ENCODE results near the gene XPNPEP2.
A peak's percentile ranks its signal among the peaks of the same experiment; 100 is the strongest.

XPNPEP2 gene

DNA sequence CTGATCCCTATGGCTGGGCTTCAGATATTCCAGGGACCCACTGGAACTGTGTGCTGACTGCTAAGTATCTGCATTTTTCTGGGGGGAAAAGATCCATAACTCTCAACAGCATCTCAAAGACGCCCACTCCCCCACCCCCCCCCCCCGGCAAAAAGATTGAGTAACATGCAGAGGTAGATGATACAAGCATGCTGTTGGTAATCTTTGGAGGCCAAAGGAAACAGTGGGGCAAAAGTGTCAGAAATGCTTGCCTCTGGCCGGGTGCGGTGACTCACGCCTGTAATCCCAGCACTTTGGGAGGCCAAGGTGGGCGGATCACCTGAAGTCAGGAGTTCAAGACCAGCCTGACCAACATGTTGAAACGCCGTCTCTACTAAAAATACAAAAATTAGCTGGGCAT lies 12.2 kb downstream of the XPNPEP2 start:
- no peak for DNase-seq

DNA sequence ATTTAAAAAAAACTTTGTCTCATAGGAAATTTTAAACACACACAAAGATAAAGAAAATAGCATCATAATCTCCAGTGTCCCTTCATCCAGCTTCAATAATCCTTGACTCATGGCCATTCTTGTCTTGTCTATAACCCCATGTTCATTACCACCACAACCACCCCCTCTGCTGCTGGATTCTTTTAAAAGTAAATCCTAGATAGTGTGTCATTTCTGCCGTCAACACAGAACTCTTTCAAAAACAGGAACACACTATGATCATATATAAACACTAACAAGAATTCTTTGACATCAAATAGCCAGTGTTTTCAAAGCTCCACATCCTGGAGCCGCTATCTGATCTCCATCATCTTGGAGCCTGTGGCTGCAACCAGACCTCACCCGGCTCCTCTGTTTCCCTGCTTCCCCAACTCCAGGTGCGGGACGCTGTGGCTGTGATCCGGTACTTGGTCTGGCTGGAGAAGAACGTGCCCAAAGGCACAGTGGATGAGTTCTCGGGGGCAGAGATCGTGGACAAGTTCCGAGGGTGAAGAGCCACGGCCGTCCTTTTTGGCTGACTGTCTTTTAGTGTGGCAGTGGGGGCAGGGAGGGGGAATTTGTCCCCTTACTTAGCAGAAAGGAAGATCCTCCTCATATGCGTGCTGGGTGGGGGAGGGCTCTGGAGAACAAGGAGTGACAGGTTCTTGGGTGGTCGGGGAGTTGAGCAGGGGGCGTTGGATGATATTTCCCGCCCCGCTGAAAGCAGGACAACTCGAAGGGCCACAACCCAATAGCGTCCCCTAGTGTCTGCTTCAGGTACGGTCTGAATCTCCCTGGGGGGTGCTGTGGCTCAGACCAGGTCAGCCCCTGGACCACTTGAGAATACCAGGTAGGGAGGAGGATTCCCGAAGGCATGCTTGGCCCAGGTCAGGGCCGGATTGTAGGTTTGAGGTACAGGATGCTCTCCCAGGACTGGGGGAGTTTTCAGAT lies 15.6 kb downstream of the XPNPEP2 start:
- DNase-seq, result no peak

DNA sequence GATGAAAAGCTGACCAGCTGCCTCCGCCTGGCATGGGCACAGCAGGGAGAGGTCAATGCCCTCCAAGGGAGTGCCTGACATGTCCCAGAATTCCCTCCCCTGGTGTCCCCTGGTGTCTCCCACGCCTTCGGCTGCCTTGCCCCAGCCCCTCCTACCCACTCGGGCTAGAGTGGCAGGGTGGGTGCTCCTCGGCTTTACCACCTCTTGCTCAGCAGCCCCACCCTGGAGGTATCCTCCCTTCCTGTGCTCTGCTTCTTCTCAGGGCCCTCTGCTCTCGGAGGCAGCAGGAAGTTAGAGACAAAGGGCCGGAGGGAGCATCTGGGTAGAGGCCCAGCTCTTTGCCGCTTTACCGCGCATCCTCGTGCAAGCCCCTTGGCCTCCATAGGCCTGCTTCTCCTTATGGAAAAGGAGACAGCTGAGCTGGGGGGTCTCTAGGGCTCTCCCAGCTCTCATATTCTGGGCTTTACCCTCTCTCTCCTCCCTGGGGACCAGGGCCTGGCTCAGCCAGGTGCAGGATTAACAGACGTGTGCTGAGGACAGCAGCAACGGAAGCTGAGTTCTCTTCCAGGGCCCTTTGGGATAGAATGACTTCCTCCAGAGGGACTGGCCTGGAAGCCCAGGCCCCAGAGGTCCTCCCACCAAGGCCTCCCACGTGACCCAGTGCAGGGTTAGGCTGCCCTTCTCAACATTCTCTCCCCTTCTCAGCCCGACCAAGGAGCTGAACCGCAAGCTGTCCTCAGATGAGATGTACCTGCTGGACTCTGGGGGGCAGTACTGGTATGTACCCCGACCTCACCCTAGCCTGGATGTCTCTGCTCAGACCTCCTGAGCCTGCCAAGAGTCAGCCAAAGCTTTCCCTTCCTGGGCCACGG lies 17.2 kb downstream of the XPNPEP2 start:
- peak in 1 of 2 donors; percentile 36 for DNase-seq

DNA sequence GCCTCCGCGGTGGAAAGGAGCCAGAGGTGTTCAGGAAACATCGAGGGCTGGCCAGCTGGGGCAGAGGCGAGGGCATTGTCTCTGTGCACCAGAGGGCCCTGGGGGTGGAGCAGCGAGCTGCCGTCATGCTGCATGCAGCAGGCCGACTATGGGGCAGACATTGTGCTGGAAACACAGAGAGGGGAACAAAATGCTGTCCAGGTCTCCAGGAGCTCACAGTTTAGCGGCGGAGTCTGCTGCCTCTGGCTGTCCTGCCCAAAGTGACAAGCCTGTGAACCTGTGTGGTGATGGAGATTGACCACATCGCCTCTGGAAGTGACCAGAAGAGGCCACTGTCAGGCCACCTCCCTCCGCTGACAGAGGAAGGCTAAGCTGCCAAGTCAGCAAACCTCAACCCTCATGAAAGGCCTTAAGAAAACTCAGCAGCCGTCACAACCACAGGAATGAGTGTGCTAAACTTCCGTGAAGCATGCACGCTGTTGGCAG lies 20.8 kb downstream of the XPNPEP2 start:
- DNase-seq, result peak; percentile 64 to 69

DNA sequence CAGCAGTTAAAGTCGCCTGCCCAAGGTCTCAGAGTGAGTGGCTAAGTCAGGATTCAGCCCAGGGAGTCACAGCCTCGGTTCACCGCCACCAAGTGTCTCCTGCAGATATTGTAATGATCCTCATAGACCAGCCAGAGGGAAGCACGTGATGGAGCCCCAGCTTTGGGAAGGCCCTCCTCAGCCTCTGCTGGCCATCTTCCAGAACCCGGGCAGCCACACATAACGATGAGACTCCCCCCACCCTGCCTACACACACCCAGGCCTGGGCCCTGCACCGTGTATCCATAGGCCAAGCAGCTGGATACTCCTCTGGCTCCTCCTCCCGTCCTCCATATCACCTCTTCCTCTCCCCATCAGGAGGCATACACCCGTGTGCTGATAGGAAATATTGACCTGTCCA lies 21.4 kb downstream of the XPNPEP2 start:
- no peak for DNase-seq

DNA sequence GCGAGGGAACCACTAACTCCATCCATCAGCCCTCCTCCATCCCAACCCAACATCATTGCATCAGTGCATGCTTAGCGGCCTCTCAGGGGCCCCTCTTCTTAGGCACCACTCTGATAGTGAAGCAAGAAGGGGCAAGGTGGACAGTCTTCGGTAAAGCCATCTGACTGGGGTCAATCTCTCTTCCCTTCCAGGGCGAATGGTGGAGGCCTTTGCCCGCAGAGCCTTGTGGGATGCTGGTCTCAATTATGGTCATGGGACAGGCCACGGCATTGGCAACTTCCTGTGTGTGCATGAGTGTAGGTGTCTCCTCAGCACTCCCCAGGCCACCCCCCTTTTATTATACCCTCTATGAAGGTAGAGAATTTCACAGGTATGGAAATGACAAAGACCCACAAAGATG lies 22.2 kb downstream of the XPNPEP2 start:
- no peak for DNase-seq

DNA sequence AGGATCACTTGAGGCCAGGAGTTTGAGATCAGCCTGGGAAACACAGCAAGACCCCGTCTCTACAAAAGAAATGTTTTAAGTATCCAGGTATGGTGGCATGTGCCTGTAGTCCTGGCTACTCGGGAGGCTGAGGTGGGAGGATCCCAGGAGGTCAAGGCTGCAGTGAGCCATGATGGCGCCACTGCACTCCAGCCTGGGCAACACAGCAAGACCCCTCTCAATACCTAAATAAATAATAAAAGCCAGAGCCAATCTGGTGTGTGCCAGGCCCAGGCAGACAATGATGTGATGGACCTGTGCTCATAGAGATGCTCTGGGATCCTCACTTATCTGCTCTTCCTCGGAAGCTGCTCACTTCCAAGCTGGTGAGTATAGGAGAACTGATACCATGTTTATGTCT lies 22.8 kb downstream of the XPNPEP2 start:
- DNase-seq, result no peak

DNA sequence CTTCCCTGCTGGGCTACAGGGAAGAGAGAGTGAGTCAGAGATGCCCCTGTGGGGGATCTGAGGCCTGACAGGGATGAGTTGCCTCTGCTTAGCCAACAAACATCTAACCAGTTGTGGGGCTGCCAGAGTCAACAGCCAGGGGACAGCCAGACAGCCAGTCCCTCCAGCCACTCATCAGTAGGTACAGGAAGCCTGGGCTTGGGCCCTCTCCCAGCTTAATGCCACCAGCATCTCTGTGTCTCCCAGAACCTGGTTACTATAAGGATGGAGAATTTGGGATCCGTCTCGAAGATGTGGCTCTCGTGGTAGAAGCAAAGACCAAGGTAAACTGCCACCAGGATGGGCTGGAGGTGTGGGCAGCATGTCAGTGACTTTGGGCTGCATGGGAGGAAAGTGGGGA lies 23.7 kb downstream of the XPNPEP2 start:
- no peak for DNase-seq

DNA sequence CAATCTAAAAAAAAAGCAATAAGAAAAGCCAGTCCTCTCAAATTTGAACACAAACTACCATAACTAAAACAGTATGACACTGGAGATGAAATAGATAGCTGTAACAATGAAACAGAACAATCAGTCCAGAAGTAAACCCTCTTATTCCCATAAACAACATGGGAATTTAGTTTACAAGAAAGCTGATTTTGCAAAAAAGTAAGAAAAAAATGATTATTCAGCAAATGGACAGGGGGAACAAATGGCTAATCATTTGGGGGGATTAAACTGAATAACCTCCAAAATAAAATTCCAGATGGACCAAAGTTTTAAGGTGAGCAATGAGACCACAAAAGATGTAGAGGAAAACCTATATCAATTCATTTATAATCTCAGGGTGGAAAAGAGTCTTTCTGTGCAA lies 24.9 kb downstream of the XPNPEP2 start:
- no peak for DNase-seq

DNA sequence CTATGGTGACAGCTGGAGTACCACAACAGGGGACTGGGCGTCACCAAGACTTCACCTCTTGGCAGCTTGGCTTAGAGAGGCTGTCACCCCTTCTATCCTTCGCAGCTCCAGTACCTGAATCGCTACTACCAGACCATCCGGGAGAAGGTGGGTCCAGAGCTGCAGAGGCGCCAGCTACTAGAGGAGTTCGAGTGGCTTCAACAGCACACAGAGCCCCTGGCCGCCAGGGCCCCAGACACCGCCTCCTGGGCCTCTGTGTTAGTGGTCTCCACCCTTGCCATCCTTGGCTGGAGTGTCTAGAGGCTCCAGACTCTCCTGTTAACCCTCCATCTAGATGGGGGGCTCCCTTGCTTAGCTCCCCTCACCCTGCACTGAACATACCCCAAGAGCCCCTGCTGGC lies 29.4 kb downstream of the XPNPEP2 start:
- no peak for DNase-seq

DNA sequence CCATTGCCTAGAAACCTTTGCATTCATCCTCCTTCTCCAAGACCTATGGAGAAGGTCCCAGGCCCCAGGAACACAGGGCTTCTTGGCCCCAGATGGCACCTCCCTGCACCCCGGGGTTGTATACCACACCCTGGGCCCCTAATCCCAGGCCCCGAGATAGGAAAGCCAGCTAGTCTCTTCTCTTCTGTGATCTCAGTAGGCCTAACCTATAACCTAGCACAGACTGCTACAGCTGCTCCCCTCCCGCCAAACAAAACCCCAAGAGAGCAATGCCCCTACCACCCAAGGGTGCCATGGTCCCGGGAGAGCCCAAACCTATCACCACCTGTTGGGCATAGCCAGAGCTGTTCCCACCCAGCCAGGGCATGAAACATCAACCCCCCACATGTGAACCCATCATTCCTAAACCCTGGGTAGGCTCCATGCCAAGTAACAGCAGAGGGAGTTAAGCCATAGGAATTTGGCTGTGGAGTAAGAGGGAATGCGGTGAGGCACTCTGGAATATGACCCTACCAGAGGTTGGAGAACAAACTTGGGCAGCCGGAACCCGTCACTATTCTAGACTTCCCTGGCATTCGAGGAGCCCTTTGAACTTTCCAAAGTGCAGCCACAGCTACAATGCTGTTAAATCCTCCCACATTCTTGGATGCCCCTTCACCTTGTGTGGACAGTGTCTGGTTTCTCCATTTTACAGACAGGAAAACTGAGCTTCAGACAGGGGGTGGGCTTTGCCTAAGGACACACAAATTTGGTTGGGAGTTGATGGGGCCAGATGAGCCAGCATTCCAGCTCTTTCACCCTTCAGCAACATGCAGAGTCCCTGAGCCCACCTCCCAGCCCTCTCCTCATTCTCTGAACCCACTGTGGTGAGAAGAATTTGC lies 30.0 kb downstream of the XPNPEP2 start:
- DNase-seq, result no peak

DNA sequence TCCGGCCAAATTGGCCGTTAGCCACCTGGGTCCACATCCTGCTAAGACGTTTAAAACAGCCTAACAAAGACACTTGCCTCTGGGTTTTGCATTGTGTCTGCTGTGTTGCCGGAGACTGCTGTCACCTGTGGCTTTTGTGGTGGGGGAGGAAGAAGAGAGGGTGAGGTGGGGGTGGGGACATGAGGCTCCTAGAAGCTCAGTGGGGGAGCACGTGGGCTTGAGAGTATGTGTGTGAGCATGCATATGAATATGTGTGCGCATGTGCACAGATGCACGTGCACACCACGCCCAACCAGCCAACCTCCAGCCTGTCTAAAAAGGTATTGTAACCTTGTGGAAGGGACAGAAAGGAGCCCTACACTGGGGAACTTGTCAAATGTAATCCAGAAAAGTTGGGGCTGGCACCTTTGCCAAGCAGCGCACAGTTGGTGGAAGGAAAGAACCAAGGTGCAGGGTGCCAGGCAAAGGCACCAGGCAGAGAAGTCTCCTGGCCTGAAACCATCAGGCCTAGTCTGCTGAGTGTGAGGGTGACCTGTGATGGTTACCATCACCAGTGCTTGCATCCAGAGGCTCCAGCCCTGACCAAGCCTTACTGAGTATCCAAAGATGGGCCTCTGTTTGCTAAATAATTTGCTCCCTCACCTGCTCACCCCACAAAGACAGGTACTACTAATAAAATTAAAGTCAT lies 30.8 kb downstream of the XPNPEP2 start:
- peak; percentile 82 to 88 for DNase-seq

DNA sequence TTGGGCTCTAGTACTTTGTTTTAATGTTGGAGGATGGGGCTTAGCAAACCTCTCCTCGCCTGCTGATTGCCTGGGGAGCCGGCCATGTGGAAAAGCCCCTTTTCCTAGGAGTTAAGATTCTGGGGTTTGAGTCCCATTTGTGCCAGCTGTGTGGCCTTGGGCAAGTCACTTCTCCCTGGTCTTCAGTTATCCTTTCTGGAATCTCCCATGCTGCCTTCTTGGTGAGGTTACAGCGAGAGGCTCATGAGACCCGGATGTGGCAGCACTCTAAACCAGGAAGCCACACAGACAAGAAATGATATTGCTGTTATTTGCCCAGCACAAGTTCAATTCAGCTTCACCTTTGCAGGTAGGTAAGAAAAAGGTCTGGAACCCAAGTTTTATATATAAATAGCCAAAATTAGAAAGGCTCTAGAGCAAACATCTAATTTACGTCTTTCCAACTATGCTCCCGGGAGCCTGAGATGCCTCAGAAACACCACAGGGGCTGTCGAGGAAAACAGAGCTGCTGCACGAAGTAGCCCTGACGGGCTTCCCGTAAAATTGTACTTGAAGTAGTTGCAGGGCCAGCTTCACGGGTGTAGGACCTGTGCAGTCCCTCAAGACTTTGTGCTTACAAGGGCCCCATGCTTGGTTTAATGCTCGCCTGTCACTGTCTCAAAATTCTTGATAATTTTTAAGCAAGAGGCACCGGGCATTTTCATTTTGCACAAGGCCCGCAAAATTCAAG lies 32.7 kb downstream of the XPNPEP2 start:
- peak; percentile 44 to 49 for DNase-seq

DNA sequence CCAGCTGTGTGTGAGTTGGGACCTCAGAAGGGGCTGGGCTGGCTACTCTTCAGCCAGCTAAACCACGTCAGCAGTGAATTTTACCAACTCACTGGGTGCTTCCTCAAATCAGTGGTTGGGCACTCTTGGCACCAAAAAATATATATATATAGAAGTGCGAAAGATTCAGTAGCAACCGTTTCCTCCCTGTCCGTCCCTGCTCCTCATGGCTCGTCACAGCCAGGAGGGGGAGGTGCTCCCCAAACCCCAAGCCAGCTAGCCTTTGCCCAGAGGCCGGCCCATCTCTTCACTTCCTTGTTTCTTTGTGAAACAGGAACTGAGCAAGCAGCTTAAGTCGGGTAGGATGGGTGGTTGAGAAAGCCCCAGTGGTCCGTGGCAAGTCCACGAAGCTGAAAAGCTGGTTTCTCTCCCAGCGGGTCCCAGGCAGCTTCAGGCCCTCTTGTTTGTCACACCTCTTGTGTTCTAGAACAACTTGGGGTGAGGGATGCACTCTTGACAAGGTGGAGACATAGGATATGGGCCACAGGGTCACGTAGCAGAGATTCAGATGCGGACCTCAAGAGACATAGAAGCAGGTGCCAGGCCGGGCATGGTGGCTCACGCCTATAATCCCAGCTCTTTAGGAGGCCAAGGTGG lies 34.1 kb downstream of the XPNPEP2 start:
- DNase-seq, result peak; percentile 56 to 92

DNA sequence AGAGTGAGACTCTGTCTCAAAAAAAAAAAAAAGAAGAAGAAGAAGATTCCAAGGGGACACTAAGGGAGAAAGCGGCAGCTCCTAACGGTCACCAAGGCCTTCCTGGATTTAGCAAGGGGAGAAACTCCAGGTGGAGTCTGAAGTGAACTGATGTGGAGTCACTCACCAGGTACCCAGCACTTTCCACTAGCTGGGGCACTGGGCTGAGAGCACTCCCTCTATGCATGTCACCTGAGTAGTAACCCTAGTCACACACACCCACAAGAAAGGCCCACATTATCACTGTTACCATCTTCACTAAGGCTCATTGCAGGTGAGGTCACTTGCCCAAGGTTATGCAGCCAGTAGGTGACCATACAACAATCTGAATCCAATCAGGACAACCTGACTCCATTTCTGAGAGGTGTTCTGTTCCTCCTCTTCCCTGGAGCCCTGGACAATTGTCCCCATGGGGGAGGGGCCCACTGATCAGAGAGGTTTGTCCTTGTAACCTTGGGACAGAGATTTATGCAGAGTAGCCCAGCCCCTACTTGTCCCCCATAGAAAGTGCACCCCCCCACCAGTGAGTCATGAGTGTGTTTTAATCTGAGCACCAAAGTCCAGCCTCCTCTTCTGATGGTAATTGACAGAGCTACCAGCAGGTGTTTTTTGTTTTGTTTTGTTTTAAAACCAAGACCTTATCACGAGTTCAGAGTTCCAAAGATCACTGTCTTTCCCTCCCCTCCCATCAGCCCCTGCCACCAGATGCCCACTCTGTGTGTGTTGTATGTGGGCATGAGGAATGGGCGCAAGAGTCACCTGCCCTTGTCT lies 35.1 kb downstream of the XPNPEP2 start:
- peak in 1 of 2 donors; percentile 31 for DNase-seq

DNA sequence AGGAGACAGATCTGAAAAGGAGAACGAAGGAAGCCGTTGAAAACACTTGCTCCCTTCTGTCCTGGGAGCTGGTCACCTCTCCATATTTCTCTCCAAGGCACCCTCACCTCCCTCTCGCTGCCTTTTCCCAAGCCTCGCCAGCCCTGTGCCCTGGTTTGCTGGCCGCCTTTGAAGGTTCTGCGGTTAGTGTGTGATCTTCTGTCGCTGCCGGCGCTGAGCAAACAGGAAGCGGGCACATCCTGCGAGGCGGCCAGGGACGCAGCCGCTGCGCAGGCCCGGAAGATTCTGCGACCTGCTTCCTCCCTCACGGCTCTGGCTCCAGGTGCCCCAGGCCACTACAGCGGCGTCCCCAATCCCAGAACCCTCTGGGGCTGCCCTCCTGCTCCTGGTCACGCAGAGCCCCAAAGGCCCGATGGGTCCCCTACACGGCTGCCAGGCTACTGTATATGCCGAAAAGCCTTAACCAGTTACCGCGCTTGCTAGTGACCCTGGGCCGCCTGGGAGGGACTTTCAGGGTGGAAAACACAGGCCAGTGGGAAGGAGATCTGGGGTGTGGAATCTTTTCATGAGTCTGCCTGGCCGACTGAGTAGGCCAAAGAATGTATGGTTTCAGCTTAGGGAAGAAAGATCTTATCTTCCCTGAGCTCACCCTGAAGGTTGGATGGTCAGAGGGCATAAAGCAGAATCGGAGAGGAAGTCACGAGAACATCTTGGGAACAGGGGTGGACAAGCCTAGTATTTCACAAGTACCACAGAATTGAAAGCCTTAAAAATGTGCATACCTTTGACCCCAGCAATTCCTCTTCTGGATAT lies 38.6 kb downstream of the XPNPEP2 start:
- peak; percentile 74 to 84 for DNase-seq

DNA sequence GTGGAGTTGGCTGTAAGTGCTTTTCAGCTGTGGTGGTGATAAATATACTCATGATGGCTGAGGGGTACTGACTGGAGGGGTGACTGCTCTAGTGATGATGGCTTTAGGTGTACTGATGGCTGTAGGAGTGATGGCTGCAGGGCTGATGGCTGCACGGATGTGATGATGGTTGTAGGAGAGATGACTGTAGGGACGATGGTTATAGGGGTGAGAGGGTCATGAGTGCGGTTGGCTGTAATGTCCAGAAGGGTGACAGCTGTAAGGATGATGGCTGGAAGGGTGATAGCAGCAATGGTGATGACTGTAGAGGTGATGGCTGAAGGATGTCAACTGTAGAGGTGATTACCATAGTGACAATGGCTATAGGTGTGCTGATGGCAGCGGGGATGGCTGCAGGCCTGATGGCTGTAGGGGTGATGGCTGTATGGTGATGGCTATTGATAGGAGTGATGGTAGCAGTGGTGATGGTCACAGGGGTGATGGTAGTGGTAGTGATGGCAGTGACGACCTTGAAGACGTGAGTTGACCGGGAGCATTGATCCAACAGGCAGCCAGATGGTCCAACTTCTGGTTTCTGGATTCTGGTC lies 40.4 kb downstream of the XPNPEP2 start:
- no peak for DNase-seq

DNA sequence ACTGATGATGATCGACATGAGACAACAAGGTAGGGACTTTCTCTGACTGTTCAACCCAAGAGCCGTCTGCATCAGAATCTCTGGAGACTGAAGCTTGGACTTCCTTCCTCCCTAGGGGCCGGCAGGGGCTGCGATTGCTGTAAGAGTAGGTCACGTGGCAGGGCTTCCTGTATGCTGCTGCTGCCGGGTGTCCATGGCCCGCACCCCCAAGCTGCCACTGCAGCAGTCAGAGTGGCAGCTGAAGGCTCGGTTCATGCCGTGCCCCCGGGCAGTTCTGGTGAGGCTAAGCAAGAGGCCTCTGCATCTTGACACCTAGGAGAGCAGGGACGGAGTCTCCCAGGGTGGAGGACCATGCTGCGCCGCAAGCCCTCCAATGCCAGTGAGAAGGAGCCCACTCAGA lies 41.0 kb downstream of the XPNPEP2 start, which contains the start of gene SASH3:
TSS of gene SASH3 (plus strand) at position 203 of the 400 bp plus-strand sequence. CDS start at position 352, 149 bp downstream.
- DNase-seq, result peak; percentile 76 to 87

All from CD4-positive, alpha-beta T cell treated with Interleukin-4 for 1 hour (primary cell).